Measurements from ENCODE around the gene CCDC85B.

The CCDC85B gene

DNA sequence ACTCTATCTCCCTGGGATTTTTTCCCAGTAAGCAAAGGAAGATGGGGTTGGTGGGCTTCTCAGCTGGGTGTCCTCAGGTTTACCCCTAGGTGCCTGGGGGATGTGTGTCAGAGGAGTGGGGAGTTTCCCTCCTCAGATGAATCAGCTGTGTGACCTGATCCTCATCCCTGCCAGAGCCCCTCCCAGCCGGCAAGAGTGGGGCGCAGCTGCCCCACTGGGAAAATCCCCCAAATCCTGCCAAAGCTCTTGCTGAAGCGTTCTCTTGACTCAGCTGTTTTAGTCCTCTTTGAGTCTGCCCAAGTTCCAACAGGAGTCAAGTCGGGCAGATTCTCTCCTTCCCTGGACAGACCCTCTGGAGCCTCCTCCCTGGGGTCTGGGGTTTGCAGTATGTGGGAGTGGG lies 22.4 kb downstream of the CCDC85B start:
- peak; percentile 86 for DNase-seq (ENCODE audit: low spot score)

DNA sequence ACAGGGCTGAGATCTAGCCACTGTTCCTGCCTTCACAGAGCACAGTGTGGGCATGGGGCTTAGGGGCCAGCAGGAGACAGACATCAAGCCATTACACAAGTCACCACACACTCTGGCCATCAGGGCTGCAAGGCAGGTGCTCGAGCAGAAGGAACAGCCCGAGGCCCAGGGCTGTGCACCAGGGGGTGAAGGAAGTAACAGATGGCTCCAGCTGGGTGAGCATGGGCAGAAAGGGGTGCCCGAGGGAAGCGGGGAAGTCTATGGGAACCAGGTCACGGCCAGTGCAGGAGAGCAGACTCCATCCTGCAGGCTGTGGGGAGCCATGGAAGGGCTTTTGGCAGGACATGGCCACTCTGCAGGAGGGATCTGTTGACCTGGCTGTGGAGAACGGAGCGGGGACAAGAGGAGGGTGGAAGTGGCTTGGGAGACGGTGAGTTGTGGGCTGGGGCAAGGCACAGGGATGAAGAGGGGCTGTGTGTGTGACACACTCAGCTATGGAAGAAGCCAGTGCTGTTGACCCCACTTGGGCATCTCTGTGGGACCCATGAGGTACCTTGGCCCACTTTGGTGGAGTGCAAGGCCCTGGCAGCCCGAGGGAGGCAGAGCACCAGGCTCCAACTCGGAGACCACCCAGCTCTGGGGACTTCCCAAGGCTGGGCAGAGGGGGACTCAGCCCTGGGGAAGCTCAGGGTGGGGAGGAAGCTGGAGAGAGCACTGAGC lies 24.8 kb downstream of the CCDC85B start:
- peak; percentile 57 for DNase-seq (ENCODE audit: low spot score)

DNA sequence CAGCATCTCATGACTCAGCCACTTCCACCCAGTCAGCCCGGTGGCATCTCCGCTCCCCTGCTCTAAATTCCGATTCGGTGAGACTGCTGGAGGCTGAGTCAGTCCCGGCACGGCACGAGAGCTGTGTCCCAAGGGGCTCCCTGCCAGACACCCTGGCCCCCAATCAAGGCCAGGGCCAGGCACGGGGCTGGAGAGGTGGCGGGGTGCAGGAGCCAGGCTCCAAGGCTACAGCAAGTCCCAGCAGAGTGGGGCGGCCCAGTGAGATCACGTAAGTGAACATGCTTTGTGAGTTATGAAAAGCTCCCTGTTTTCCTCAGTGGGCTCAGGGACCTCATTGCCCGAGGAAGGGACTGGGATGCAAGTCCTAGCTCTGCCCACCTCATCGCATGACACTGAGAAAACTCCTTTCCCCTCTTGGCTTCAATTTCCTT lies 25.4 kb downstream of the CCDC85B start:
- DNase-seq (ENCODE audit: low spot score), result peak; percentile 97

DNA sequence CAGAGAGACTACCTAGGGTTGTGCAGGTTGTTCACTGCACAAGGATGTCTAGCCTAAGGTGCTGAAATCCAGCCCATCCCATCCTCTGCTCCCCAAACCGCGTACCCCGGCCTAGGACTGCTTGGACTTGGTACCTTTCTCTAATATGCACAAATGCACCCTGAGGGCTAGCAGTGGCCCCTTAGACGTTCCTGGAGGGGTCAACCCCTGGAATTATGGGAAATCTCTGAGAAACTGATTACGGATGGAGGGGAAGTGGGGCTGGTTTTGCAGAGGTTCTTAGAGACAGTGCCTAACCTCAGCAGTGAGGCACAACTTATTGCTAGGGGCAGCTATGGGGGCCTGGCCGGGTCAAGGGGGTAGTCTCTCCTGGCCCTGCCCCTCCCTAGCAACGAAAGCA lies 25.9 kb downstream of the CCDC85B start:
- DNase-seq (ENCODE audit: low spot score), result no peak

DNA sequence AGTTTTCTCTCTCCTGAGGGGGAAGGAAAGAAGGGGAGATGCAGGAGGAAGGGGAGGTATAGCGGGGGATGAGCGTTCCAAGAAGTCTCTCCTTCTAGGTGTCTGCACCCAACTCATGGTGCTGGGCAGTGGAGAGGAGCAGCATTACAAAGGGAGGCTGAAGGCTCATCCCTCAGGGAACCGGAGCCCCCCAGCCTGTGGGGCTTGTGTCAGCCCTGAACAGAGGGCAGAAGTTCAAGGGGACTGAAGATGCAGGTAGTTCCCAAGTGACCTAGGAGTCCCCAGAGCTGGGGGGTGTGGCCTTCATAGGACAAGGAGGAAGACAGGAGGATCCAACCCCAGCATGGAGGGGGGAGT lies 26.6 kb downstream of the CCDC85B start:
- DNase-seq (ENCODE audit: low spot score), result no peak

DNA sequence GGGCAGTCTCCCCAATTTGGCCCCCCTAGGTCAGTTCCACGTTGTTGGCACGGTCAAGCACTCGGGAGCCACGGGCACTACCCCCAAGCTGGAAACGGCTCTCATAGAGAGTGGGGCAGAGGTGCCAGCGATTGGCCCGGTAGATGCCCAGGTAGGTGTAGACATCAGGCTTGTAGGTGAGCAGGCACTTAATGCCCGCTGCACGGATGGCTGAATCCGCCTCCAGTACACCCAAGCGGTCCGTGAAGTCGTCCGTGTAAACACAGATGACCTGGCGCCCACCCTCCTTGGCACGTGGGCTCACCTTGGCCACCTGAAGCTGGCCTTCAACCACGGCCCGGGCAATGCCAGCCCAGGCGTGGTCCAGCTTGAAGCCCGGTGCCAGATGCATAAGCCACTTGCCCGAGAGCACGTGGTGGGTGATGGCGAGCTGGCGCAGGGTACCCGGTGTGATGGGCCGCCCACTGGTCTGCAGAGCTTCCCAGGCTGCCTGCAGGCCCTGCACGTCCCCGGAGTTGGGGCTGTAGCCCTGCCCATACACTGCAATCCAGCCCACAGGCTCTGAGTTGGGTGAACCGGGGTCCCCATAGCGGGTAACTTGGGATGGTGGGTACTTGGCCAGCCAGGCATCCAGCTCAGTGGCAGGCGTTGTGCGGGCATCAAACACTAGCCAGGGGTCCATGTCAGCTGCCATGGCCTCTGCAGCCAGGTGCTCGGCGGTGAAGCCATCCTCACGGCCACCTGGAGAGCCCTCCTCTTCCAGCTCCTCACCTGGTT lies 27.1 kb downstream of the CCDC85B start:
- DNase-seq (ENCODE audit: low spot score), result peak; percentile 51

DNA sequence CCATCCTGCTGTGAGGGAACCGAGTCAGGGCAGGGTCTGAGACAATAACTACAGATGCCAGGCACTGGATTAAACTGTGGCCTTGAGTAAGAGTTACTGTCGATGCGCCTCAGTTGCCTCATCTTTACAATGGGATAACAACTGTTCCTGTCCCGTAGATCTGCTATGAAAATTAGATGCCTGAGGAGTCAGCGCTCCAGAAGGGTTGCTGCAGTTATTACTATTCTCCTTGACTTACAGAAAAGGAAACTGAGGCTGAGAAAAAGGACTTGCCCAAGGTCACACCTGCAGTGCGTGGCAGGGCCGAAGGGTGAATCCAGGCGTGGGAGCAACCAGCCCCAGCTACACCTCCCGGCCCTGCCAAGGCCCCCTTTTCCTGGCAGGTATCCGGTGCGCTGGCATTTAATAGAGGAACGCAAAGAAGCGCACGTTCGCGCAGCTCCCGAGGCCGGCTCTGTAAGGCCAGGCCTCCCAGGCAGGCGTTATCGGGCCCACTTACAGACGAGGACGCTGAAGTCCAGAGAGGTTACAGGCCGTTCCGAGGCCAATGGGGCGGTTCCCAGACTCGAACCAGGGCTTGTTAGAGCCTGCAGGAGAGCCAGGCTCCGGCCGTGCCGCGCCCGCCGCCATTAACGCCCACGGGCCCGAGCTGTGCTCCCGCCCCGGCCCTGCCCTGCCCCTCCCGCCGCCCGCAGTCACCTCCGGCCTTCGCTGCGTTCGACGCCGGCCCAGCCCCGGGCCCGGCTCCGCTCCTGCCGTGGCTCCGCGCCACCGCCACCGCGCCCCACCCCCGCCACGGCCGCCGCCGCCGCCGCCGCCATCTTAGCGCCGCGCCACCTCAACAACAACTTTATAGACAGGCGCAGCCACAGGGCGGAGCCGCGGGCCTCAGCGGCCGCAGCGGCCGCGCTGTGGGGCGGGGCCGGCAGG lies 28.0 kb downstream of the CCDC85B start, which contains the start of gene C11orf68:
C11orf68 (minus strand) TSS at position 852 of the 930 bp plus-strand sequence; CDS start at position 821, 31 bp downstream.
- peak; percentile 47 for DNase-seq (ENCODE audit: low spot score)

DNA sequence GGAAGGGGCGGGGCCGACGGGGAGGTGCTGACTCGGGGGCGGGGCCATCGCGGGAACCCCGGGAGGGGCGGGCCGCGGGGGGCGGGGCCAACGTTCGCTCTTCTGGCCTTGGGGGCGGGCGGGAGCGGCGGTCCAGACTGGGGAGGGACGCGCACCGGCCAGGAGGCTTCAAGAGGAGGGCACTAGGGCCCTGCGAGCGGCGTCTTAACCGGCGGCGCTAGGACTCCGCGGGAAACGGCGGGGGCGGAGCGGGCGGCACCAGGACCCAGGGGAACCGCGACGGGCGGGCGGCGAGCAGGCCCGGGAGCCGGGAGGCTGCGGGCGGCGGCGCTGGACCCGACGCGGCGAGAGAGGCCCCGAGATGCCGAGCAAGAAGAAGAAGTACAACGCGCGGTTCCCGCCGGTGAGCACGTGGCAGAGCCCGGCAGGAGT lies 28.7 kb downstream of the CCDC85B start, which contains the start of gene DRAP1:
DRAP1 (plus strand) TSS at position 286 of the 432 bp plus-strand sequence; CDS start at position 362, 76 bp downstream.
- peak; percentile 99 for DNase-seq (ENCODE audit: low spot score)

DNA sequence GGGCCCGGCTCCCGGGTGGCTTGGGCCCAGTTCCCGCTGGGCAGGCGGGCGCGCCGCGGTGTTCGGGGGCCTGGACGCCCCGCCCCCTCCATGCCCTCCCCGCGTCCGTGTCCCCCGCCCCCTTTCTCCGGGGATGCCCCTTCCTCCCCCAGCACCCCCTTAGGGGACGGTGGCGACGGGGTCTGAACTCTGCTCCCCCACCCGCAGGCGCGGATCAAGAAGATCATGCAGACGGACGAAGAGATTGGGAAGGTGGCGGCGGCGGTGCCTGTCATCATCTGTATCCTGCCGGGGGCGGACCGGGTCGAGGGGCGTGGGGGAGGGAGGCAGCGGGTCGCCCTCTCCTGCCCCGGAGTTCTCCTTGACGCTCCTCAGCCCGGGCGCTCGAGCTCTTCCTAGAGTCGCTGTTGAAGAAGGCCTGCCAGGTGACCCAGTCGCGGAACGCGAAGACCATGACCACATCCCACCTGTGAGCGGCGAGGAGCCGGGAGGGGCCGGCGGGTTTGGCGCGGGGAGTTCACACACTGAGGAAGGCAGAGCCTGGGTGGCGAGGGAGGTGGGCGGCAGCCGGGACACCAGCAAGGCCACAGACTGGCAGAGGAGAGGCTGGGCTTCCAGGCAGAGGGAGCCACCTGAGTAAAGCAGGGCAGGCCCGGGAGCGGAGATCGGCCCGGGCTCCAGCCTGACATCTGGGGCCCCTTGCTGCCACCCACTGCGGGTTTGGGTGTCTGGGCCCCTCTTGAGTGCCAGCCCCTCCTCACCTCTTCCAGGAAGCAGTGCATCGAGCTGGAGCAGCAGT lies 29.3 kb downstream of the CCDC85B start:
- DNase-seq (ENCODE audit: low spot score), result peak; percentile 34

DNA sequence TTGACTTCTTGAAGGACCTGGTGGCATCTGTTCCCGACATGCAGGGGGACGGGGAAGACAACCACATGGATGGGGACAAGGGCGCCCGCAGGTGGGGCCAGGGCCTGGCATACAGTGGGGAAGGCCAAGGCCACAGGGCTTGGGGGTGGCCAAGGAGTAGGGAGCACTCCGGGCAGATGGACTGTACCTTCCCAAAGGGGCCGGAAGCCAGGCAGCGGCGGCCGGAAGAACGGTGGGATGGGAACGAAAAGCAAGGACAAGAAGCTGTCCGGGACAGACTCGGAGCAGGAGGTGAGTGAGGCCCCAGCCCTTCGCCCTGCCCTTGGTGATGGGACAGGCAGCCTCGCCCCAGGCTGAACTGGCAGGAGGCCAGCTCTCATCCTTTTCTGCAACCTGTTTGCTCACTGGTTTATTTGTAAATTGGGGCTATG lies 29.9 kb downstream of the CCDC85B start:
- no peak for DNase-seq (ENCODE audit: low spot score)

DNA sequence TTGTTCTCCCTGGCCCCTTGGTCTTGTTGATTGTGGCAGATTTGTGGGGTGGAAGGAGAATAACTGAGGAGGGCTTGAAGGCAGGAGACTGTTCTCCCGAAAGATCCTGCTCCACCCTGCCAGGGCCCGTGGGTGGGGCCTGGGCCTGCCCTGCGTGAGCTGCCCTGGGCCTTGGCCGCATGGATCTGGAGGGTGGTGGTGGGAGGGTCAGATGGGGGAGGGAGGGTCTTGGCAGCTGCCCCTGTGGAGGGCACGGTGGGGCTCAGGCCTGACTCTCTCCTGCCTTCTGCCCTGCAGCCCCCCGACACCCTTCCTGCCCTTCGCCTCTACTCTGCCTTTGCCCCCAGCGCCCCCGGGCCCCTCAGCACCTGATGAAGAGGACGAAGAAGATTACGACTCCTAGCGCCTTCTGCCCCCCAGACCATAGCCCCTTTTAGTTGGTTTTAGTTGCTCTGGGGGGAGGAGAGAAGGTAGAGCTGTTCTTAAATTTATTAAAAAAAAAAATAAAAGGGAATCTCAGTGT lies 30.6 kb downstream of the CCDC85B start:
- no peak for DNase-seq (ENCODE audit: low spot score)

DNA sequence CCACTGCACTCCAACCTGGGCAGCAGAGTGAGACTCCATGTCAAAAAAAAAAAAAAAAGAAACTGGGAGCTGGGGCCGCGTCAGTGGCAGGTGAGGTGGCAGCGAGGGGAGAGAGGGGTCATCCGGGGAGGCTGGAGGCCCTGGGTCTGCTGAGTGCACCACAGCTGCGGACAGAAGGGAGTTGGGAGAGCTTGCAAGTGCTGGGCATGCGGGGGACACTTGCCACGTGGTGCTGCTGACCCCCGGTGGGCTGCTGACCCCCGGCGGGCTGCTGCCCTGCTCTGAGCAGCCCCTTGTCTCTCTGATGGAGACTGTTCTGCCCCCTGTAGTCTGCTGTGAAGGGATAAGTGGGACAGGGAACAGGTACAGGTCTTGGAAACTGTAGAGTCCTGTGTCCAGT lies 31.4 kb downstream of the CCDC85B start:
- no peak for DNase-seq (ENCODE audit: low spot score)

DNA sequence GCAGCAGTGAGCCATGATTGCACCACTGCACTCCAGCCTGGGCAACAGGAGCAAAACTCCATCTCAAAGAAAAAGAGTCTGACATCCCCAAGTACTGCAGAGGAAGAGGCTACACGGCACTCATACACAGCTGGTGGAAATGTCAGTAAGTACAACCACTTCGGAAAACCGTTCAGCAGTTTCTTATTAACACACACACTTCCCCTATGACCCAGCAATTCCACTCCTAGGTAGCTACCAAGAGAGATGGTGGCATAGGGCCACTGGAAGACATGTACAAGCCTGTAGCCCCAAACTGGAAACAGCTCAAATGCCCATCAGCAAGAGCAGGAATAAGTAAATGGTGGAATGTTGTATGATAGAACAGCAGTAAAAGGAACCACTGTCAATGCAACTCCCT lies 32.1 kb downstream of the CCDC85B start:
- no peak for DNase-seq (ENCODE audit: low spot score)

DNA sequence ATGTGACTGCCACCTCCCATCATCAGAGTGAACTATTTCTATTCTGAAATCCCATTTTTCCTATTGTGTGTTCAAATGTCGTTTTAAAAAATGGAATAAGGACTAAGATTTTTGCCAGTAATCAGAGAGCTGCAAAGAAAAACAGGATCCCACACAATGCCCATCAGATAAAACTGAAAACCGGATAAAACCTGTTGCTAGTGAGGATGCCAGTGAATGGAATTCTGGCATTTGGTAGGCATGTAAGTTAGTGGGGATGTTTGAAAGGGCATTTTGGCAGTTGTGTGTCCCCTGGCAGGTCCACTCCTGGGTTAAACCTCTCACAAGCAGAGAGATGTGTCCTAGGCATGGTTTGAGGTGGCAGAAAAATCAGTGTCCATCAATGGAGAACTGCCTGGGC lies 34.9 kb downstream of the CCDC85B start:
- no peak for DNase-seq (ENCODE audit: low spot score)

DNA sequence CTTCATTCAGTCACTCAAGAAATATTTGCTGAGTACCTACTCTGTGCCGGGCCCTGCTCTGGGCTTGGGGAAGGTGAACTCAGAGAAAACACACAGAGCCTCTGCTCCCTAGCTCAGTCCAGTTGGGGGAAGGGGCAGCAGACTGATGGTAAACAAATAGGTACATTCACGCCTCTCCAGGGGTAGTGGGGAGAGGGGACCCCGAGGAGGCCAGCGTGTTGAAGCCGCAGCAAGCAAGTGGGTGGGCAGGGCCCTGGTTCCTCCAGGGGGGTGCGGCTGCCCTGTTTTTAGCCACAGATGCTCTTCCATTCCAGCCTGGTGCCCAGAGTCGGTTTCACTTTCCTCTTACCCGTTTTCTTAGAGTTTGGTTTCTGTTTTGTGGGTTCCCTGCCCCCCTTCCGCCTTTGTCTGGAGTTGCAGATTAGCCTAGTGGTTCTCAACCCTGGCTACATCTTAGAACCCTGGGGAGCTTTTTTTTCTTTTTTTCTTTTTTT lies 37.5 kb downstream of the CCDC85B start:
- DNase-seq (ENCODE audit: low spot score), result no peak

DNA sequence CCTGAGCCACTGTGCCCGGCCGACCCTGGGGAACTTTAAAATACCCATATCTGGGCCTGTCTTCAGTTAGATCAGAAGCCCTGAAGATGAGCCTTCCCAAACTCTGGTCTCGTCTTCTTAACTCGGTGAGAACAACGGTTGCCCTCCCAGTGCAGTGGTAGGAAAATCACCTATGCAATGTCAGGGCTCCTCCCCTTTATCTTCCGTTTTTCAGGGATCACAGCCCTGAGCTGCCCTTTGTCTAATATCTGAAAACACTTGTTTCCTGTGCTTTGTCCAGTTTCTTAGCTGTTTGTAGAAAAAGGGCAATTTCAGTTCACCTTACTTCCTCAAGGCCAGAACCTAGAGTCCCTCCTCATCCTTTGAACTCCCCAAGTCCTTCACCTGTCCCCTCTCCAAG lies 38.2 kb downstream of the CCDC85B start:
- DNase-seq (ENCODE audit: low spot score), result no peak

DNA sequence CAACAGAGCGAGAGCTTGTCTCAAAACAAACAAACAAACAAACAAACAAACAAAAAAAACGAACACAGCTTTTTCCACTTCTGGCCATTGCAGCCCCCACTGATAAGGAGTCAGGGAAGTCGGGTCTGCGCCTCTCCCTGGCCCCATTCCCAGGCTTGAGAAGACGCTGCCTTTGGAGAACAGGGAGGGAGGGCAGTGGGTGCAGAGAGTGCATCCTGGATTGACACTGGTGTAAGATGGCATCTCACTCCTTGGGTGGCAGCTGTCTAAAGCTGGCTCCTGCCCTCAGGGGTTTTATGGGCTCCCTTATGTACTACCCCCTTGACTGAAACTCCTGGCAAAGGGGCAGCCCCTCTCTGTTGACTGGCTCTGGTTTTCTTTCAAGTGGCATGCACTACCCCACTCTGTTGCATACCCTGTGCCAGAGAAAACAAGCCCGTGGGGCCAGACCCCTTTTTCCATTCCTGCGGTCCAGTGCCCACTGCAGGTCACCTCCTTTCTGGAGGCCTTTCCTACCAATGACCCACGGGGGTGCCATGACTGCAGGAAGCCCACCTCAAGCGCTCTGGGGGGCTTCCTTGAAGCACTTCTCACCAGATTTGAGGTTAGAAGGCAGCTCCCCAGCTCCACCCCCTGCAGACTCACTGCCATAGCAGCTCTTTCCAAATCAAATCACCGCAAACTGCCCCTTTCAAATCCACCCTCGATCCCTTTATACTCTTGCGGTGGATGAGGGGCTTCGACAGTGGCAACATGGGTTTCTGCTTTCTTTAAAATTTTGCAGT lies 41.5 kb downstream of the CCDC85B start:
- DNase-seq (ENCODE audit: low spot score), result no peak

DNA sequence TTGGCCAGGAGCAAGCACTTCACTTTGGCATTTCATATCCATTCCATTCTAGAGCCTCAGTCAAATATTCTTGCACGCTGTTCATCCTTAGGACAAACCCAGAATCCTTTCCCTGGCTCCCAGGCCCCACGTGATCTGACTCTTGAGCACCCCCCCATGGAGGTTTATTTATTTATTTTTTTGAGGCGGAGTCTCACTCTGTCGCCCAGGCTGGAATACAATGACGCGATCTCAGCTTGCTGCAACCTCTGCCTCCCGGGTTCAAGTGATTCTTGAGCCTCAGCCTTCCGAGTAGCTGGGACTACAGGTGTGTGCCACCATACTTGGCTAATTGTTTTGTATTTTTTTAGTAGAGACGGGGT lies 42.1 kb downstream of the CCDC85B start:
- no peak for DNase-seq (ENCODE audit: low spot score)

DNA sequence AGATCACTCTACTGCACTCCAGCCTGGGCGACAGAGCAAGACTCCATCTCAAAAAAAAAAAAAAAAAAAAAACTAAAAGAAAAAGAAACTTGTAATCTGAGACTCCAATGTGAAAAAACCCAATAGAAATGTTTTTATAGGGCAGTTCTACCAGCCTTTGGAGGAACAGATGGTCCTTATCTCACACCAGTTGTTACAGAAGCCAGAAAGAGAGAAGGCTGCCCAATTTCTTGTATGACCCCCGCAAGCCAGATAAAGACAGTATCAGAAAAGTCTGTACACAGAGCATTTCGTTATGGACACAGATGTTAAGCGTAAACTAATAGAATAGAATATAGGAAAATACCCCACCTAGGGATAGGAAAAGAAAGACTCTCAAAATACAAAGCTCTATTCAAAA lies 43.5 kb downstream of the CCDC85B start:
- no peak for DNase-seq (ENCODE audit: low spot score)

DNA sequence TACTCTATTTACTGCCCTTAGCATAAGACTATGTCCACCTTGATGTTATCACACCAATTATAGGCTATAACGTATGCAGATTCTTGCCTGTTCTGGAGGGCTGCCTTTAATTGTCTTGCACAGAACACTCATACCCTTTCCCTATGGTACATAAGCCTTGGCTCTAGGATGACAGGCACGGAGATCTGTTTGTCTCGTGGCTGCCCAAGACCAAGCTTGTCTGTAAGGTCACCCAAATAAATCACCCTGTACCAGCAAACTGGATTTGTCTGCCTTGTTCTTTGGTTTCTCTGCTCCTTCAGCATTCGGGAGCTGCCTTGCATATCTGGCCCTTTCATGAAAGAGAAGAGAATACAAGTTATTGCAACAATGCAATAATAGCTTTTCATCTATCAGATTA lies 47.3 kb downstream of the CCDC85B start:
- DNase-seq (ENCODE audit: low spot score), result no peak

All from kidney tubule cell (primary cell).